ENCODE data around the gene RSRC1.

The RSRC1 gene

DNA sequence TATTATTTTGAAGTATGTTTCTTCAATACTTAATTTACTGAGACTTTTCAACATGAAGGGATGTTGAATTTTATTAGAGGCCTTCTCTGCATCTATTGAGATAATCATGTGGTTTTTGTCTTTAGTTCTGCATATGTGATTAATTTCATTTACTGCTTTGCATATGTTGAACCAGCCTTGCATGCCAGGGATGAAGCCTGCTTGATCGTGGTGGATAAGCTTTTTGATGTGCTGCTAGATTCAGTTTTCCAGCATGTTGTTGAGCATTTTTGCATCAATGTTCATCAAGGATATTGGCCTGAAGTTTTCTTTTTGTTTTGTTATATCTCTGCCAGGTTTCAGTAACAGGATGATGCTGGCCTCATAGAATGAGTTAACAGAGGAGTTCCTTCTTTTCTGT lies 134.4 kb downstream of the RSRC1 start:
- no peak overlapping the region for H3K4me3 ChIP-seq (ENCODE audit: low read depth, low read length)
- TF ChIP-seq, protein P1, sequence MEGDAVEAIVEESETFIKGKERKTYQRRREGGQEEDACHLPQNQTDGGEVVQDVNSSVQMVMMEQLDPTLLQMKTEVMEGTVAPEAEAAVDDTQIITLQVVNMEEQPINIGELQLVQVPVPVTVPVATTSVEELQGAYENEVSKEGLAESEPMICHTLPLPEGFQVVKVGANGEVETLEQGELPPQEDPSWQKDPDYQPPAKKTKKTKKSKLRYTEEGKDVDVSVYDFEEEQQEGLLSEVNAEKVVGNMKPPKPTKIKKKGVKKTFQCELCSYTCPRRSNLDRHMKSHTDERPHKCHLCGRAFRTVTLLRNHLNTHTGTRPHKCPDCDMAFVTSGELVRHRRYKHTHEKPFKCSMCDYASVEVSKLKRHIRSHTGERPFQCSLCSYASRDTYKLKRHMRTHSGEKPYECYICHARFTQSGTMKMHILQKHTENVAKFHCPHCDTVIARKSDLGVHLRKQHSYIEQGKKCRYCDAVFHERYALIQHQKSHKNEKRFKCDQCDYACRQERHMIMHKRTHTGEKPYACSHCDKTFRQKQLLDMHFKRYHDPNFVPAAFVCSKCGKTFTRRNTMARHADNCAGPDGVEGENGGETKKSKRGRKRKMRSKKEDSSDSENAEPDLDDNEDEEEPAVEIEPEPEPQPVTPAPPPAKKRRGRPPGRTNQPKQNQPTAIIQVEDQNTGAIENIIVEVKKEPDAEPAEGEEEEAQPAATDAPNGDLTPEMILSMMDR (IDR thresholded peaks at IDR 0.05; ENCODE audit: insufficient read depth, low read length, missing control alignments) = no peak
- ChIA-PET CTCF (interaction anchor here (0.6 kb wide), 1 partner anchor 159 kb away, joined by 3 read pairs; no protein-coding TSS in a partner anchor), POLR2A (no interaction called here)
- DNase-seq (ENCODE audit: low read depth, low spot score) = no peak

- POLR2A ChIA-PET = no interaction called here
- DNase-seq (ENCODE audit: low read depth, low spot score) = no peak
- TF ChIP-seq, protein P1 (IDR thresholded peaks at IDR 0.05; ENCODE audit: insufficient read depth, low read length, missing control alignments) = no peak
- no peak overlapping the region for H3K4me3 ChIP-seq (ENCODE audit: low read depth, low read length)
- CTCF ChIA-PET = no interaction called here
These were observed 137.4 kb downstream of the RSRC1 start for GRCh38 chr3:158247288-158247687.

DNA sequence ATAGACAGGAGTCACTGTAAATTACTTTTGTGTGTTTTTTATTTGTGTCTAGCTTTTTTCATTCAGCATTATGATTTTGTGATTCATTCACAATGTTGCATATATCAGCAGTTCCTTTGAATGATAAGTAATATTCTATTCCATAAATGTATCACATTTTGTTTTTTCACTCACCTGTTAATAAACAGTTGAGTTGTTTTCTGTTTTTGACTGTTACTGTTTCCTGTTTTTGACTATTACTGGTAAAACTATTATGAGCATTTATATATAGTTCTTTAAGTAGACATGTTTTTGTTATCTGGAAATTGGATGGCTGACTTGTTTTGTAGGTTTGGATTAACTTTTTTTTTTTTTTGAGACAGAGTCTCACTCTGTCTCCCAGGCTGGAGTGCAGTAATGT lies 138.4 kb downstream of the RSRC1 start:
- no peak overlapping the region for H3K4me3 ChIP-seq (ENCODE audit: low read depth, low read length)
- ChIA-PET POLR2A (no interaction called here), CTCF (no interaction called here)
- no peak for DNase-seq (ENCODE audit: low read depth, low spot score)
- TF ChIP-seq, protein P1 (IDR thresholded peaks at IDR 0.05; ENCODE audit: insufficient read depth, low read length, missing control alignments) = no peak

- TF ChIP-seq, protein P1 (IDR thresholded peaks at IDR 0.05; ENCODE audit: insufficient read depth, low read length, missing control alignments) = no peak
- POLR2A ChIA-PET = no interaction called here
- no peak for DNase-seq (ENCODE audit: low read depth, low spot score)
- no peak overlapping the region for H3K4me3 ChIP-seq (ENCODE audit: low read depth, low read length)
- CTCF ChIA-PET = no interaction called here
These were observed 139.3 kb downstream of the RSRC1 start for GRCh38 chr3:158249183-158249582.

DNA sequence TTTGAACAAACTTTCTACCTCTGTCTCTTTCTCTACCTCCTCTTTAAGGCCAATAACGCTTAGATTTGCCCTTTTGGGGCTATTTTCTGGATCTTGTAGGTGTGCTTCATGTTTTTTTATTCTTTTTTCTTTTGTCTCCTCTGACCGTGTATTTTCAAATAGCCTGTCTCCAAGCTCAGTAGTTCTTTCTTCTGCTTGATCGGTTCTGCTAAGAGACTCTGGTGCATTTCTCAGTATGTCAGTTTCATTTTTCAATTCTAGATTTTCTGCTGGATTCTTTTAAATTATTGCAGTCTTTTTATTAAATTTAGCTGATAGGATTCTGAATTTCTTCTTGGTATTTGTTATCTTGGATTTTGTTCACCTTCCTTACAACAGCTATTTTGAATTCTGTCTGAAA lies 148.7 kb downstream of the RSRC1 start:
- DNase-seq (ENCODE audit: low read depth, low spot score) = no peak
- POLR2A ChIA-PET = no interaction called here
- H3K4me3 ChIP-seq (ENCODE audit: low read depth, low read length) = no peak overlapping the region
- CTCF ChIA-PET = interaction anchor here (0.9 kb wide), 1 partner anchor 273 kb away, joined by 3 read pairs; no protein-coding TSS in a partner anchor
- TF ChIP-seq, protein P1 (IDR thresholded peaks at IDR 0.05; ENCODE audit: insufficient read depth, low read length, missing control alignments) = no peak

- TF ChIP-seq, protein P1 (IDR thresholded peaks at IDR 0.05; ENCODE audit: insufficient read depth, low read length, missing control alignments) = no peak
- no peak overlapping the region for H3K4me3 ChIP-seq (ENCODE audit: low read depth, low read length)
- CTCF ChIA-PET = no interaction called here
- POLR2A ChIA-PET = interaction anchor here (0.5 kb wide), 1 partner anchor 8 kb away, joined by 3 read pairs; no protein-coding TSS in a partner anchor
- no peak for DNase-seq (ENCODE audit: low read depth, low spot score)
These were observed 150.5 kb downstream of the RSRC1 start for GRCh38 chr3:158260392-158260791.

Measured in AG04449 (cell line).